Measurements from ENCODE around the gene WDR75. TPM values are rescaled to one million over a fixed set of nuclear protein-coding genes. Genes with fewer than 3 reads are reported as not detected.

WDR75 gene
- total and polyA plus RNA-seq, 2 of the 13 experiments (the other 11 are each of a cell fraction or from before 2014, with no cell fraction given): 63.0 to 74.1 TPM

GRCh38 chr2:189440947-189441708 is at the start of gene WDR75 (continued):
- TF ChIP-seq ZNF3 (CRISPR knock-in tag; IDR thresholded peaks at IDR 0.05): no peak; the same call in 1 of the 2 replicates
- peak; percentile 50; the same call in 1 of the 2 replicates for TF ChIP-seq LCORL (IDR thresholded peaks at IDR 0.05)
- TF ChIP-seq LCORL (CRISPR knock-in tag; IDR thresholded peaks at IDR 0.05): no peak; the same call in 1 of the 2 replicates
- 0 out of 2 replicates have a peak, but pooled peaks have one; percentile 66 for TF ChIP-seq ZNF224 (CRISPR knock-in tag; IDR thresholded peaks at IDR 0.05)
- TF ChIP-seq ZNF576 (CRISPR knock-in tag; IDR thresholded peaks at IDR 0.05): no peak
- peak; percentile 93 for TF ChIP-seq ZFX (CRISPR knock-in tag; IDR thresholded peaks at IDR 0.05; ENCODE audit: low read depth)
- peak; percentile 69 for TF ChIP-seq ZNF800 (CRISPR knock-in tag; IDR thresholded peaks at IDR 0.05)
- TF ChIP-seq ZNF691 (CRISPR knock-in tag; IDR thresholded peaks at IDR 0.05; ENCODE audit: borderline replicate concordance, low read depth): peak; percentile 36; the same call in 1 of the 2 replicates
- peak; percentile 87 for TF ChIP-seq ARNTL (CRISPR knock-in tag; IDR thresholded peaks at IDR 0.05)
- TF ChIP-seq RERE (CRISPR knock-in tag; IDR thresholded peaks at IDR 0.05; ENCODE audit: low read depth): no peak
- TF ChIP-seq ZNF501 (CRISPR knock-in tag; IDR thresholded peaks at IDR 0.05): peak; percentile 96
- TF ChIP-seq ZNF777 (CRISPR knock-in tag; IDR thresholded peaks at IDR 0.05): no peak
- no peak for TF ChIP-seq ZNF451 (CRISPR knock-in tag; IDR thresholded peaks at IDR 0.05)
- TF ChIP-seq SRSF9 (IDR thresholded peaks at IDR 0.05; ENCODE audit: borderline replicate concordance, insufficient read depth, low read depth, low read length, poor library complexity, severe bottlenecking): no peak
- TF ChIP-seq CHD4 (IDR thresholded peaks at IDR 0.05; ENCODE audit: borderline replicate concordance, low read length): no peak
- no peak for TF ChIP-seq MAFF (IDR thresholded peaks at IDR 0.05; ENCODE audit: low read depth, low read length)
- peak; percentile 33 for TF ChIP-seq TEAD3 (CRISPR knock-in tag; optimal IDR thresholded peaks at IDR 0.05; ENCODE audit: borderline replicate concordance)
- peak; percentile 77; the same call in 1 of the 2 replicates for TF ChIP-seq KAT7 (CRISPR knock-in tag; IDR thresholded peaks at IDR 0.05; ENCODE audit: borderline replicate concordance)
- TF ChIP-seq ISL2 (CRISPR knock-in tag; IDR thresholded peaks at IDR 0.05): 0 out of 2 replicates have a peak, but pooled peaks have one; percentile 5
- TF ChIP-seq PRMT3 (CRISPR knock-in tag; IDR thresholded peaks at IDR 0.05; ENCODE audit: borderline replicate concordance, low read depth): no peak
